GM12864 (cell line): ENCODE measurements around the gene KIAA1549.

ENCODE experiments used
- DNase-seq: peaks from one replicate; pipeline ENCODE4 v3.0.0-alpha.2; 2011; ENCODE audit warnings: low read depth
- H3K4me3 ChIP-seq: 2 replicates; pipeline ENCODE4 v1.5.1; 2011; ENCODE audit warnings: mild to moderate bottlenecking, low read depth, low read length, control low read depth
- CTCF ChIP-seq: IDR thresholded peaks from 2 replicates; pipeline ENCODE4 v1.5.1; 2011; ENCODE audit warnings: low read depth, mild to moderate bottlenecking, moderate library complexity, low read length, control low read depth, inconsistent platforms; ENCODE audit errors: missing control alignments

Gene KIAA1549

GRCh38 chr7:138934861-138935260, 46.3 kb downstream of the KIAA1549 start:
- no peak for DNase-seq
- no peak overlapping the region for H3K4me3 ChIP-seq

GRCh38 chr7:138934367-138934766, 46.8 kb downstream of the KIAA1549 start:
- DNase-seq, result no peak
- no peak for TF ChIP-seq CTCF
- H3K4me3 ChIP-seq, result no peak overlapping the region

More at GRCh38 chr7:138934861-138935260, 46.3 kb downstream of the KIAA1549 start:
- no peak for TF ChIP-seq CTCF

GRCh38 chr7:138932870-138933269, 48.3 kb downstream of the KIAA1549 start:
- no peak for TF ChIP-seq CTCF
- no peak overlapping the region for H3K4me3 ChIP-seq
- DNase-seq, result no peak

- TF ChIP-seq CTCF, result no peak
- no peak for DNase-seq
- no peak overlapping the region for H3K4me3 ChIP-seq
Measured at GRCh38 chr7:138932427-138932826, 48.8 kb downstream of the KIAA1549 start.

- no peak for DNase-seq
- TF ChIP-seq CTCF, result no peak
- H3K4me3 ChIP-seq, result no peak overlapping the region
Measured at GRCh38 chr7:138929969-138930368, 51.2 kb downstream of the KIAA1549 start.

- no peak overlapping the region for H3K4me3 ChIP-seq
- no peak for TF ChIP-seq CTCF
- no peak for DNase-seq
Measured at GRCh38 chr7:138926241-138926612, 55.0 kb downstream of the KIAA1549 start.

GRCh38 chr7:138924501-138925225, 56.5 kb downstream of the KIAA1549 start:
- no peak overlapping the region for H3K4me3 ChIP-seq
- no peak for TF ChIP-seq CTCF
- no peak for DNase-seq
